GM21723 (cell line): ENCODE data around the gene CNOT6L.

Source experiments
- ATAC-seq: cut with Tn5 transposase; IDR thresholded peaks from one replicate; pipeline ENCODE4 v1.9.1; 2021; ENCODE audit warnings: mild to moderate bottlenecking, moderate library complexity; ENCODE audit not compliant: unreplicated experiment

CNOT6L gene

GRCh38 chr4:77714514-77714913 is 104.7 kb downstream of the CNOT6L start:
- no peak for ATAC-seq

DNA sequence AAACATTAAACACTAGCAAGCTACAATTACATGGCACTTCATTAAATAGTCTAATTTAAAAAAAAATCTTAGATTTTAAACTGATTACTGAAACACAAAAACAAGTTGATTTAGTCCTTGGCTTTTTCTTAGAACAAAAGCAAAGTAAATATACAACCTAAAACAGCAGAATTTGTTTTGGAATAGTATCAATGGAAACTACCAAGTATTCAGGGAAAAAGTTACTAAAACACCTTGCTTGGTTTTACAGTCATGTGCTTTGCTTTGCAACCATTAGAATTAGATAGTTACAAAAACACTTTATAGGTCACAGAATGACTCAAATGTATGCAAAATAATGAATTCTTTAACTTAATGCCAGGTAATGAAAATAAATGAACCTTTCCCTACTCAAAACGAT is 105.3 kb downstream of the CNOT6L start:
- no peak for ATAC-seq

DNA sequence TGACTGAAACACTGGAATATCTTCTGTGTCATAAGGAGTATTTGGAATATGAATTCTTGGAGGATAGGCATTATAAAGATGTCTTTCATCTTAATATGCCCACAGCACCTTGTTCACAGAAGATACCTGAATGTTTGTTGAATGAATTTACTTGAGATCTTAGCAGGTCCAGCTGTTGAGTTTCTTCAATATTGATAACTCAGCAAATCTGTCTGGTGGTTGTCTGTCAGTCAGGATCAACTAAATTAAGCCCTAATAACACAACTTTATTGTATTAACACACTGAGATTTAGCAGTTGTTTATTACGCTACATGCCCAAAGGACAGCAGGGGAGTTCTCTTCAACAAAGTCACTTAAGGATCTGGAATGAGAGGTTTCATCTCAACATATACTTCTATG is 106.5 kb downstream of the CNOT6L start:
- no peak for ATAC-seq

DNA sequence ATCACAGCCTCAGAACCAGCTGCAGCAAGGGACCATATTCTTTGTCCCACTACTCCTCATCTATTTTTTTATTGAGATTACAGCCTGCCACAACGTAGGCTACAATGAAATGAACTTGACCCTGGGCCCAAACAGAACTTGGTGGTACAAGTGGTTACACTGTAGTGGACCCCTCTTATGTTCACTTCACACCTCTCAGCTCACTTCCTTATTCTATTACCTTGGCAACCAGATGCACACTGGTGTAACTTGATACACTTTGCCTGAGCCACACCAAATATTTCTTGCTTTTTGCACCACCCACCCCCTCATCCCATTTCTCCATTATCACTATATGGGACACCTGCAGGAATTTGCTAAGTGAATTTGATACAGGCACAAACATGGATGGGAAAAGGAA is 107.7 kb downstream of the CNOT6L start:
- ATAC-seq, result no peak

- ATAC-seq, result no peak
Measured at GRCh38 chr4:77710684-77711083, 108.5 kb downstream of the CNOT6L start.

DNA sequence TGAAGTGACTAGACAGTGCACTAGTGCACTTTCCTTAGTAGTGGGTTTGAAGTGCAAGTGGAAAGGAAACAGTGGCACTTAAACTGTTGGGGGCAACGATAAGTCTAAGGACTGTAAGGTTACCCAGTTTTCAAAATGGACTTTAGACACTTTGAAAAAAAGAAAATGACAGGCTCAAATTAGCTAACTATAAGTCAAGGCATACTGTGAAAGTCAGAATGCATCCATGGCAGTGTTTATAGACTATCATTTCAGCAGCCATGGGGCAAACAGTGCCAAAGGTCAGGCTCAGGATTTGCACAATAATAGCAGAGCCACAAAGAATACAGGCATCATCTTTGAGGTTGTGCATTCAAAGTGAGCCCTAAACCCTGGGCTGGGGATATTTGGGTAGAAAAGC is 109.1 kb downstream of the CNOT6L start:
- ATAC-seq, result no peak

DNA sequence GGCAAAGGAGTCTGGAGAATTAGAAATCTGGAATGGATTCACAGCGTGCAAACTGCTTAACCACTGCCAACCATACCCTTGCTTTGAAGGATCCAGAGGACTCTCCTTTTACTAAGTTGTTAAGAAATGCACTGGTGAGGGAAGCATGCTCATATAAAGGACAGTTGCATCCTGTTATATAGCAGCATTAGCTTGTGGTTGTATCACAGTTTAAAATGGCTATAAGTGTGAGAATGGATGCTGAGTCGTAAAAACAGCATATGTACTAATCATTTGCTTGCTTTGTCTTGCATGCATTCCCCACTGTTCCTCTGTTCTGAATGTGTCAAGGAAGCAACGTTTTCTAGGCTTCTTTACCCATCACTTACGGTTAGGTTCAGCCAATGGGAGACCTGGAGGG is 112.5 kb downstream of the CNOT6L start:
- ATAC-seq, result no peak

DNA sequence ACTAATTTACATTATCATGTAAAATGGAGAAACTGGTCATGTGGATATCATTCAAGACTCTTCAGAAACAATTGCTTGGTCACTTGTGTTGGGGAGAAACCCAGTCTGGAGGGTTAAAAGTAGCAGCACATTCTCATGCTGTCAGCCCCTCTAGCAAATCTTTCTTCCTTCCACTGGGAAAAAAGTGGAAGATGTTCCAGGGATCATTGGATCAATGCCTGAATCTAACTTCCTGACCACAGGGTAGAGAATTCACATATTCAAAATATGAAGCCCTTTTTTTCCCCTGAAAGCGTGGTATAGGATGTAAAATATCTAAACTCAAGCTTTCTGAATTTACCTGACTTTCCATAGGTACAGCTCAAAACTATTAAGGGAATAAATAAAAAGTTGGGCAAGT is 115.5 kb downstream of the CNOT6L start:
- no peak for ATAC-seq

- ATAC-seq, result no peak
Measured at GRCh38 chr4:77701121-77701520, 118.0 kb downstream of the CNOT6L start.

DNA sequence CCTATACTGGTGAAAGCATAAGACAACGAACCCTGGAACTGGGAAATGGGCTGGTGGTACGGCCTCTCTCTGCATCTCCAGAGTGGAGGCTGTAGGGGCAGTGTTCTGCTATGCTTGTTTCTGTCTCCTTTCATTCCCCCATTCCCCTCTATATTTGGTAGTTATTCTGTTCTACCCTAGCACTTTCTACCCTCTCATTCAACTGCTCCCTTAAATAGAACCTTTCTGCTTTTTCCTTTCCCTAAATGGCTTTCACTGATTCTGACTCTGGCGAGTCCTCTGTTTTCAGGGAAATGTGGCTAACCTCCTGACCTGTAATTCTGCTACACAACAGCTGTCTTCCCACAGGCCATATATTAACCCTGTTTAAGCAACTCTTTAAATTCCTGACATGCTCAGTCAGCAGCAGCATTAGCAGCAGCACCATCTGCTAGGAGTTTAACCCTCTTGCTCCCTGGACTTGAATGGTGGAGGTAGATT is 119.4 kb downstream of the CNOT6L start:
- ATAC-seq, result no peak

DNA sequence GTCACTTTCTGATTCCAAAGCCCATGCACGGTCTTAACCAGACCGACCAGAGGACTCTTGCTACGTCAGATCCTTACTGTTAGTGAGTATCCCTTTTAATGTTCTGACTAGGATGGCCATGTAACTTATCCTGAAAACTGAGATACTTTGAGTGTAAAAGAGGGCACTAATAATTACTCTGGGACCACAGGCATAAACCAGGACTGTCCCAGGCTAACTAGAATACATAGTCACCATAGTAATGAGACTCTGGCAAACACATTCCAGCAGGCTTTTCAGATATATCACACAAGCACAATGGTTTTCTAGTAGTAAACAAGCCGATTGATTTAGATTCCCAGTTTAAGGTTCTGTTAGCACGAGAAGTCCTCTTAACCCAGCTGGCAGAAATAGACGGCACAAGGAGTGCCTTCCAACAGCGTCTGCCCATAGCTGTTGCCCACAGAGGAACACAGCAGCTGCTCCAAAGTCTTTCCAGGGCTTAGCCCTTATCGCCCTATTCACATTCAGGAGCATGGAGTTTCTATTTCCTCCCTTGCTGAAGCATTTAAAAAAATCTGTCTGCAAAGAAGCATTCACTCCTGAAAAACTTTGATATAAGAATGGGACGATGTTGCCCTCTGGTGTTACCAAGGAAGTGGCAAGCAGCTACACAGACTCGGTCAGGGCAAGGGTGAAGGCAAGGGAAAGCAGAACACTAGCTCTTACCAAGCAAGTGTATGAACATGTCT is 121.1 kb downstream of the CNOT6L start:
- no peak for ATAC-seq

DNA sequence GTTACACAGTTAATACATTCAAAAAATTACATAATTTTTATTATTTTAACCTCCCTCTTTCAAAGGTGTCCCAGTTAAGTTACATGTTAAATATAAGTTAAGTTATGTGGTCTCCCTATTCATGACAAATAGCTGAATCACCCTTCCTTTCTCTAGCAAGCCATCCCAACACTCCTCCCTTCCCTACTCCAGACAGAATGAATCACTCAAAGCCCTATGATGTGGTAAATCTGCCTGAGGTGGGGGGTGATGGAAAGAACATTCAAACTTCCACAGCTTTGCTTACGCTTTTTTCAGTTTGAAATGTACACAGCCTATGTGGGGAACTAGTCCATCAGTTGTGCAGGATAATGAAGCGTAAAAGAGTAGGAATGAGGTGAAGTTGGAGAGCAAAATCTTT is 123.4 kb downstream of the CNOT6L start:
- no peak for ATAC-seq

- ATAC-seq, result no peak
Measured at GRCh38 chr4:77692847-77693432, 126.2 kb downstream of the CNOT6L start.

GRCh38 chr4:77681792-77682191 is 137.4 kb downstream of the CNOT6L start:
- ATAC-seq, result no peak

DNA sequence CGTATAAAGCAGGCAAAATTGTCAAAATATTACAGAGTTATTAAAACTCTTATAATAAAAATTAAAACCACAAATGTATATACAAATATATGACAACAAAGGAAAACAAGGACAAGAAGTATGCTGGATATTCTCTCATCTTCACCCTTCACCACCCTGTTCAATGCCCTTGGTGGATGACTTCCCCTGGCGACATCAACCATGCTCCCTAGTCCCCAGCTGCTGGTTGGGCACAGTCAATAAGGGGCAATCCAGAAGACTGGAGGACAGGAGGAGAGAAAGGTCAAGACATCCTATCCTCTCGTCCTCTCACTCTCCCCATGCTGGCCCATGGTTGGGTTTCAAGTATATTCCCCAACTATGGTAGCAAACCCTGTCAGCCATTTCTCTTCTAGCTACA is 142.3 kb downstream of the CNOT6L start:
- no peak for ATAC-seq

- ATAC-seq, result no peak
Measured at GRCh38 chr4:77671051-77671450, 148.1 kb downstream of the CNOT6L start.

DNA sequence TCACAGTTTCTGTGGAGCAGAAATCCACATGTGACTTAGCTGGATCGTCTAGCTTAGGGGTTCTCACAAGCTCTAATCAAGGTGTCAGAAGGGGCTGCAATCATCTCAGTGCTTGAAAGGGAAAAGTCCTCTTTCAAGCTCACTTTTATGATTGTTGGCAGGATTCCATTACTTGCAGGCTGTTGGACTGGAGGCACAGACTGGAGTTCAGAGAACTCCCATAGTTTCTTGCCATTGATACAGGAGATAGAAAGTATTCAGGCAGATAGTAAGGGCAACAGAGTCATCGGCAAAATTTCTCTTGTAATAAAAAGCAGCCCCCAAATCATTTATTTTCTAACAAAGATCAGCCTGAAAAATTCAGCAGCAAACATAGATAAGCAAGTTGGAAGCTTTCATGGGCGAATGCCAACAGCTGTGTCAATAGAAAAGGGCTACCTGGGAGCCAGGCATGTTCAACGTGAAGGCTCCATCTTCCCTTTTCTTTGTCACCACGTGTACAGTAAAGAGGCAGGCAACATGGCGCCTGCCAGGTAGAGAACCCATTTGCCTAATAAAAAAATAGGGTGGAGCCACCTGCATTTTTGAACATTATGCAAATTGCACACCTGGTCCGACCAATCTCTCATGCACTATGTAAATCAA is 149.1 kb downstream of the CNOT6L start:
- ATAC-seq, result no peak

GRCh38 chr4:77665381-77666069 is 153.6 kb downstream of the CNOT6L start:
- no peak for ATAC-seq
